Kidney epithelial cell (primary cell): ENCODE results near the gene NOP10. TPM values are rescaled to one million over a fixed set of nuclear protein-coding genes. Genes with fewer than 3 reads are reported as not detected.

ENCODE experiments used
- DNase-seq: peaks from one replicate; pipeline ENCODE4 v3.0.0-alpha.2; 2010; ENCODE audit warnings: low read depth
- H3K27me3 ChIP-seq: 2 replicates; pipeline ENCODE4 v1.6.0; 2011; ENCODE audit warnings: low read length; ENCODE audit not compliant: control insufficient read depth, insufficient read depth
- H3K36me3 ChIP-seq: 2 replicates; pipeline ENCODE4 v1.5.1; 2011; ENCODE audit warnings: low read length; ENCODE audit not compliant: control insufficient read depth, insufficient read depth
- H3K4me3 ChIP-seq: 2 replicates; pipeline ENCODE4 v1.5.1; 2011; ENCODE audit warnings: low read depth, mild to moderate bottlenecking, control low read depth, low read length
- CTCF ChIP-seq: IDR thresholded peaks from 2 replicates; pipeline ENCODE4 v1.5.1; 2011; ENCODE audit warnings: mild to moderate bottlenecking, moderate library complexity, low read length, control low read depth, inconsistent platforms; ENCODE audit not compliant: insufficient read depth, poor library complexity, severe bottlenecking
- total RNA-seq: library from RNA; depleted of rRNA; stranded (reverse); fragments of >200 nt; gene quantifications from 2 replicates; pipeline ENCODE4 v1.2.3, GENCODE V29; 2015

Gene NOP10
- total RNA-seq, 1 donor from 2014 or later, result 355 TPM

- no peaks in the 10 kb centered on the region for H3K36me3 ChIP-seq
- H3K27me3 ChIP-seq, result no peaks in the 10 kb centered on the region
- TF ChIP-seq CTCF, result no peak
- DNase-seq, result no peak
- peak overlapping the region; percentile 43 for H3K4me3 ChIP-seq
These were observed 24.5 kb downstream of the NOP10 start for GRCh38 chr15:34318277-34319079.

DNA sequence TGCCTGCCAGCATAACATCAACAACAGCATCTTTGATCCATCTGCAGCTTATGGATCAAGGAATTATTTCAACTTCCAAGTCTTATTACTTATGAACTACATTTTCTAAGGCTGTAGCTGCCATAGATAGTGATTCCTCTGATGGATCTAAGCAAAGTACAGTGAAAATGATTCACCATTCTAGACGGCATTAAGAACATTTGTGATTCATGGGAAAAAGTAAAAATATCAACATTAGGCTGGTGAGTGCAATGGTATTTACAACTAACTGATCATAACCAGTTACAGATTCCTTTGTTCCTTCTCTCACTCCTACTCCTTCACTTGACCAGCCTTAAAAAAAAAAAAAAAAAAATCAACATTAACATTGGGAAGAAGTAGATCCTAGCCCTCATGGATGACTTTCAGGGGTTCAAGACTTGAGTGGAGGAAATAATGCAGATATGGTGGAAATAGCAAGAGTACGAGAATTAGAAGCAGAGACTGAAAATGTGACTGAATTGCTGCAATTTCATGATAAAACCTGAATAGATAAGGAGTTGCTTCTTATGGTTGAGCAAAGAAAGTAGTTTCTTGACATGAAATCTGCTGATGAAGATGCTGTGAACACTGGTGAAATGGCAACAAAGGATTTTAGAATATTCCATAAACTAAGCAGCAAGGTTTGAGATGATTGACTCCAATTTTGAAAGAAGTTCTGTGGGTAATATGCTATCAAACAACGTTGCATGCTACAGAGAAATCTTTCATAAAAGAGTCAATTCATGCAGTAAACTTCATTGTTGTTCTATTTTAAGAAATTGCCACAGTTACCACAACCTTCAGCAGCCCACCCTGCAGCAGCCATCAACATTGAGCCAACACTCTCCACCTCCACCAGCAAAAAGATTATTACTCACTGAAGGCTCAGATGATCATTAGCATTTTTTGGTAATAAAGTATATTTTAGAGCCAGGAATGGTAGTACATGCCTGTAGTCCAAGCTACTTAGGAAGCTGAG lies 28.1 kb downstream of the NOP10 start:
- H3K27me3 ChIP-seq, result no peaks in the 10 kb centered on the region
- no peaks in the 10 kb centered on the region for H3K36me3 ChIP-seq
- H3K4me3 ChIP-seq, result no peak overlapping the region
- DNase-seq, result no peak
- TF ChIP-seq CTCF, result no peak

- no peak for TF ChIP-seq CTCF
- no peak overlapping the region for H3K4me3 ChIP-seq
- no peaks in the 10 kb centered on the region for H3K27me3 ChIP-seq
These were observed 31.4 kb downstream of the NOP10 start for GRCh38 chr15:34311563-34311962.

DNA sequence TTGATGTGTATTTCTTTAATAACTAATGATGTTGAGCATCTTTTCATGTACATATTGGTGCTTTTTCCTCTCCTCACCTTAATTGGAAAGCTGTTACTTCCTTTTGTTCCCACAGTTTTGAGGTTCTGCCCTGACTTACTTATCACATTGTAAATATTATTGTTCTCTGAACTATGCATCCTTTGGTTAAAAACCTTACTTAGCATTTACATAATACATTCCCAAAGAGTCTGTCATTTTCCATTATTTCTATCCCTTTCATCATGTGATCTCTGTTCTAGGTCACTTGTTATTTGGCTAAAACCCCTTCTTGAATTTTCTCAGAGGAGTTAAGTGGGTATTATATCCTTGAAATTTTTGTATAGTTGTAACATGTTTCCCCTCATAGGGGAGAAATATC lies 38.3 kb downstream of the NOP10 start:
- H3K36me3 ChIP-seq, result no peaks in the 10 kb centered on the region
- H3K4me3 ChIP-seq, result no peak overlapping the region
- TF ChIP-seq CTCF, result no peak
- H3K27me3 ChIP-seq, result no peaks in the 10 kb centered on the region
- DNase-seq, result no peak

More at GRCh38 chr15:34311563-34311962, 31.4 kb downstream of the NOP10 start:
- no peaks in the 10 kb centered on the region for H3K36me3 ChIP-seq
- no peak for DNase-seq

- Histone ChIP-seq H3K4me3 (no peak overlapping the region), H3K36me3 (no peaks in the 10 kb centered on the region), H3K27me3 (no peaks in the 10 kb centered on the region)
- DNase-seq, result no peak
- no peak for TF ChIP-seq CTCF
These were observed 41.9 kb downstream of the NOP10 start for GRCh38 chr15:34301058-34301457.
